22Rv1 (cell line): ENCODE results near the gene C11orf21.

Experiments used
- H3K27ac ChIP-seq: fragments of 450-650 bp; 2 replicates; pipeline ENCODE4 v1.5.1; 2017
- ZFX ChIP-seq: fragments of 450-650 bp; IDR thresholded peaks from 2 replicates; pipeline ENCODE4 v1.6.1; 2017; ENCODE audit warnings: antibody characterized with exemption, borderline replicate concordance
- TF ChIP-seq, protein P1 (sequence below): fragments of 450-650 bp; IDR thresholded peaks from 2 replicates; pipeline ENCODE4 v1.5.1; 2017; ENCODE audit warnings: mild to moderate bottlenecking

C11orf21 gene

GRCh38 chr11:2302306-2302895 is 683 bp upstream of the C11orf21 start:
- H3K27ac ChIP-seq = no peak overlapping the region
- TF ChIP-seq, protein P1, sequence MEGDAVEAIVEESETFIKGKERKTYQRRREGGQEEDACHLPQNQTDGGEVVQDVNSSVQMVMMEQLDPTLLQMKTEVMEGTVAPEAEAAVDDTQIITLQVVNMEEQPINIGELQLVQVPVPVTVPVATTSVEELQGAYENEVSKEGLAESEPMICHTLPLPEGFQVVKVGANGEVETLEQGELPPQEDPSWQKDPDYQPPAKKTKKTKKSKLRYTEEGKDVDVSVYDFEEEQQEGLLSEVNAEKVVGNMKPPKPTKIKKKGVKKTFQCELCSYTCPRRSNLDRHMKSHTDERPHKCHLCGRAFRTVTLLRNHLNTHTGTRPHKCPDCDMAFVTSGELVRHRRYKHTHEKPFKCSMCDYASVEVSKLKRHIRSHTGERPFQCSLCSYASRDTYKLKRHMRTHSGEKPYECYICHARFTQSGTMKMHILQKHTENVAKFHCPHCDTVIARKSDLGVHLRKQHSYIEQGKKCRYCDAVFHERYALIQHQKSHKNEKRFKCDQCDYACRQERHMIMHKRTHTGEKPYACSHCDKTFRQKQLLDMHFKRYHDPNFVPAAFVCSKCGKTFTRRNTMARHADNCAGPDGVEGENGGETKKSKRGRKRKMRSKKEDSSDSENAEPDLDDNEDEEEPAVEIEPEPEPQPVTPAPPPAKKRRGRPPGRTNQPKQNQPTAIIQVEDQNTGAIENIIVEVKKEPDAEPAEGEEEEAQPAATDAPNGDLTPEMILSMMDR = no peak
- TF ChIP-seq ZFX = no peak

DNA sequence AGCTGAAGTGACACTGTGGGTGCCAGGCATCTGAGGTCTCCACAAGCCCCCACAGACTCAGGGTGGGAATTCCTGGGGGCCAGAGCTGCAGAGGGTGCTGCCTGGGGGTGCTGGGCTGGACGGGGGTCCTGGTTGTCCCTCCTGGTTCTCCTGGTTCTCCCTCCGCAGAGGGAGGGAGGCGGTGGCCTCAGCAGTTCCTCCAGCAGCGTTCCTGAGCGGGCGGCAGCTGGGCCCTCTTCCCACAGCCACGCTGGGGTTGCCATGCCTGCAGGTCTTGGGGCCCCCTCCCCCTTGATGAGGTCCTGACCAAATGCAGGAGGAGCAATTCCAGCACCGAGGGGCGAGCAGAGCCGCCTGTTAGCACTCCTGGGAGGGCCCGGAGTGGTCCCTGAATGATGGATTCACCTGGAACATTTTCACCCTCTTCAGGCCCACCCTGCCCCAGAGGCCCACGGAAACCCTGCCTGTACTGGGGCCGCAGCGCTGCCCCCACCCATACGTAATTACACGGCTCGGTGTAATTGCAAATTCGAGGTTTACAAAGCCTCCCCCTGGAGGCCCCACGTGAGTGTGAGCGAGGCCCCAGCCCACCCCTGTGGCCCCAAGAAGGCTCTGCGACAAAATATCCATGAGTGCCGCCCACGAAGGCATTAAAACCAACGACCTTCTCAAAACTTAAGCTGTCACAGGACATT is 635 bp downstream of the C11orf21 start:
- H3K27ac ChIP-seq = no peak overlapping the region
- no peak for TF ChIP-seq ZFX
- TF ChIP-seq, protein P1 = no peak

GRCh38 chr11:2300290-2300935 is 1.3 kb downstream of the C11orf21 start:
- no peak overlapping the region for H3K27ac ChIP-seq
- no peak for TF ChIP-seq ZFX
- TF ChIP-seq, protein P1 = no peak

DNA sequence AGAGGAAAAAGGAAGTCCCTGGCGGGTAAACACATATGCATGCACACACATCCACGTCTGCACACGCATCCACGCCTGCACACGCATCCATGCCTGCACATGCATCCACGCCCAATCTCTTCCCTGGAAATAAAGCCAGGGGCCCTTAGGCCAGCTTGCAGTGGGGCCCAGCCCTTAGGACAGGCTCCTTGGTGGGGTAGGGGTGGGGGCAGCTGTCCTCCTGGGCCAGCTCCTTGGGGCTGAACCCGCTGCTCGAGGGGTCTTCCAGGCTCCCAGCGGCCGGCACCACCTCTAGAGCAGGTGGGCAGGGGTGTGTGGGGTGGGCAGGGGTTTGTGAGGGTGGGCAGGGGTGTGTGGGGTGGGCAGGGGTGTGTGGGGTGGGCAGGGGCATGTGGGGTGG is 1.9 kb downstream of the C11orf21 start:
- no peak overlapping the region for H3K27ac ChIP-seq
- TF ChIP-seq, protein P1 = no peak
- TF ChIP-seq ZFX = no peak

DNA sequence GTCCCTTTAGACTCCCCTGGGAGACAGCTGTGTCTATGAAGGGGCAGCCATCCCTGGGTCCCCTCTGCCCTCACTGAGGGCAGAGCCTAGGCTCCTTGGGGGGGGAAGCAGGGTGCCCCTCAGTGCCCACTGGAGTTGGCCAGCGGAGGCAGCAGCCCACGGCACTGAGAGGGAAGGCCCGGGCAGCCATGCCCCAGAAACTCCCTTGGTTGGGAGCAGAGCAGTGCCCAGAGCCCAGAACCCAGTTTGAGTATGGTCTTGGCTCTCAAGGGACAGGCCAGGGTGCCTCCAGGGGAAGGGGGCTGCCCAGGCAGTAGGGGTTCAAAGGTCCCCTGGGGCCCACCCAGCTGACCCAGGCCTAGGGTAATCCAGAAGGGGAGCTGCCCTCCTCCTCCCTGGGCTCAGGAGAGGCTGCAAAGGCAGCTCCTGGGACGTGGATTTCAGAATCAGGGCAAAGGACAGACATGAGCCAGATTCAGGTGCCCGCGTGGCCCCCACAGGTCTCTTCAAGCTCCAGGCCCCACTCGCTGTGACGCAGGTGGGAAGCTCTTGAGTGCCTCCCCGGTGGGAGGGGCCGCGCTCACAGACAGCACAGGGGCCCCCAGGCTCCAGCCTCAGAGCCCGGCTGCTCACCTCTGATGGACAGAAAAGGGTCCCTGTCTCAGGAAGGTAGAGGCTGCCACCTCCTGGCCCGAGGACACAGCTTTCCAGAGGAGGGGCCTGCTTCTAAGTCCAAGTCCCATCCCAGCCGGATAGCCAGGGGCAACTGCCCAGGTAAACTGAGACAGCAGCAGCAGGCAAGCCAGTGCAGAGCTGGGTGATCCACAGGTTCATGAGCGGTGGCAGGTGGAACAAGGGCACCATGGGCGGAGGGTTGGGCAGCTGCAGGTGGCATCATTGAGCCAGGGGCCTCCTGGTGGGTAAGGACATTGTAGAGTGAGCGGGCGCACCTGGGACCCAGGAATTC is 2.6 kb downstream of the C11orf21 start:
- H3K27ac ChIP-seq = no peak overlapping the region
- TF ChIP-seq, protein P1 = peak; percentile 69
- TF ChIP-seq ZFX = no peak

- TF ChIP-seq ZFX = no peak
- TF ChIP-seq, protein P1 = no peak
- H3K27ac ChIP-seq = no peak overlapping the region
Observed at GRCh38 chr11:2298131-2298794, 3.5 kb downstream of the C11orf21 start.
